ENCODE measurements around the gene CCDC146.
"Not testable (repeated sequence)": the region's sequence is repeated elsewhere in the genome, so short reads cannot be mapped to it uniquely, and the experiment has no call there.

Gene CCDC146

DNA sequence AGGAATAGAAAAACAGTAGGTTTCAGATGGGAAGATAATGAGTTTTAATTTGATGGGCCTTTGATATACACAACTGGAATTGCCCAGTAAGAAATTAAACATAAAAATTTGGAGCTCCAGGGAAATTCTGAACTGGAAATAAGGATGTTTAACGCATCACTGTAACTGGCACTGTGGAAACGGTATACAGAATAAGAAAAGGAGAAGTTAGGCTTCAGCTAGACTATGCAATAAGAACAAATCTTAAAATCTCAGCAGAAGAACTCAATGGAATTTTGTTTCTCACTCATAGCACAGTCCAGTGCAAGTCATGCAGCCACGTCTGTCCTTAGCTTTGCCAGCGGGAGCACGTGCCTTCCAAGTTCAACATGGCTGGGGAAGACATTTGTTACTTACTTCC, 130.1 kb downstream of the CCDC146 start:
- peak; percentile 29 for DNase-seq

DNA sequence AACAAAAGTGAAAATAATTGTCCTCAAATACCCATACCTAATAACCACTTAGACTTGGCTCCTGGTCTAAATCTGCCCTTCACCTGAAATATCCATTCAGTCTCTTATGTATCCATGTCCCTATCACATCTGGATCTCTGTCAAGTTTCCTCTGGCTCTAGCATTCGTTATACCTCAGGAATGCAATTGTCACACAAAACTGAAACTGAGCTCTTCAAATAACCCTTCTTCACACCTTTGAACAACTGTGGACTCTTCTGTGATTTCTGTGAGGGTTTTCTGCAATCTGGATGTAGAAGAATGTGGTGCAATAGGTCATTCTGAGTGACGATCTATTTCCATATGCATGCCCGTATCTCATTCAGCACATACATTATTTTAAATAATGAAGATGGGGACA, 130.7 kb downstream of the CCDC146 start:
- DNase-seq, result no peak

DNA sequence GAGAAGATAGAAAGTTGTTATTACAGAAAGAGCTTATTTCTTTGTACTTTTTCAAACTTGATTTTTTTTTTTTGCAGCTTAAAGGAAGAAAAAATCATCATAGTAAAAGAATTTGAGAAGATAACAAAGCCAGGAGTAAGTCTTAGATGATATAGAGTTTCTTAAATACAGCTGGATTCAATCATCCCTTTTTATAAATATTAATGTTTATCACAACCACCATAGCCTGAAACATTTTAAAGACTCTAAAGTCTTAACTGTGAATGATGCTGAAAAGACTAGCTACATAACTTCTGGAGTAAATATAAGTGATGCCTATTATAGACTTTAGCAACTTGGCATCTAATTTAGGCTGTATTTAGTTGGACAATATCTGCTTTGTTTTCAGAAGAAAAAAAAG, 132.0 kb downstream of the CCDC146 start:
- no peak for DNase-seq

DNA sequence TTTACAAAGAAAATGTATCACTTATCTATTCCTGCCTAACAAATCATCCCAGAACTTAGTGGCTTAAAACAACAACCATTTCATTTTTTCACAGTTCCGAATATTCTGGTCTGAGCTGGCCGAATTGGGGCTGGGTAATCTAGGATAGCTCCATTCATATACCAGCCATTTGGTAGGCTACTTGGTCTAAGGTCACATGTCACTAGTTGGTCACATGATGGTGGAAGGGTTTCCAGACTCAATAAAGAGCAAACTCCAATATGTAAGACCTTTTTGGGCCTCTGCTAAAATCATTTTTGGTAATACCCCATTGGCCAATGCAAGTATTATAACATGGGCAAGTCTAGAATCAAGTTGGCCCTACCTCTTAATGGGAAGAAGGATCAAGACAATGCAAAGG, 132.5 kb downstream of the CCDC146 start:
- DNase-seq, result no peak

DNA sequence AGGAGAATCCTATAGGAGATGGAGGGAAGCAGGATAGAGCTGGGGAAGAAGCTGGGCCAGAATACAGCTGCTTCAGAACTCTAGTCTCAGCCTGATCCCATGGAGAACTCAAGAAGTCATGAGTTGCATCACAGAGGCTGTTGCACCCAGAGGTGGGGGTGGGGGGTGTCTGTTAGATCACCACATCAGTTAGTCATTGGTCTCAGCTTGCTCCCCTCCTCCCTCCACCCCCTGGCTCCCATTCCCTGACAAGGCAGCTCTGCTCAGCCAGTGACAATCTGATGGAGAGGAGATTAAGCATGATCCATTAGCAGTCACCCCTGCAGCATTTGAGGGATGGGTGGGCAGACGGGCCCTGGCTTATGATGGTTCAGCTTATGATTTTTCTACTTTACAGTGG, 135.6 kb downstream of the CCDC146 start:
- peak; percentile 40 for DNase-seq

DNA sequence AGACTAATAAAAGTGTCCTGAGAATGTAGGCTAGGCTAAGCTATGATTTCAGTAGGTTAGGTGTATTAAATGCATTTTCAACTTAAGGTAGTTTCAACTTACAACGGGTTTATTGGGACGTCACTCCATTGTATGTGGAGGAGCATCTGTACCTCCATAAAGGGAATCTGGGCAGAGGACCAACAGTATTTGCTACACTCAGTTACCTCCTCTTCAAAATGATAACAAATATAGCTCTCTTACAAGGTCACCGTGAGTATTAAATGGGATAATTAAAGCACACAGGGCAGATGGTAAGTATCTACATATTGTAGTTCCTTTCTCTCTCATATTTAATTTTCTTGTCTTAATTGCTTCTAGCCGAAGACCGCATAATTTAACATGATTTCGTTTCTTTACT, 136.2 kb downstream of the CCDC146 start:
- no peak for DNase-seq

DNA sequence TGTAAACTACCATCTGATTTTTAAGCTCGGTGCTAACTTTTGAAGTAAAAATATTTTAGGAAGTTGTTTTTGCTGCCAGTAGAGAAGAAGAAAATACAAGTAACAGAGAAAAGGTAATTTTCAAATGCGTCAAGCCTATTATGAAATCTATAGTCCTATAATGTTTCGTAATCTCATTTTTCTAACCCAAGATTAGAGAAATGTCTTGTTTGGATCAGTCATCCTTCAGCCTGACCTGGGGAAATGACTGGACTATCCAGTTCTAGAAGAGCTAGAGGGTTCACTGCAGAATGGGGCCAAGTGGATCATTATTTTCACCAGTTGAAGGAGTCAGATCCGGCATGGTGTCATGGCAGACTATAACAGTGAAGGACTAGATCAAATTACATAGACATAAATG, 139.9 kb downstream of the CCDC146 start:
- no peak for DNase-seq

DNA sequence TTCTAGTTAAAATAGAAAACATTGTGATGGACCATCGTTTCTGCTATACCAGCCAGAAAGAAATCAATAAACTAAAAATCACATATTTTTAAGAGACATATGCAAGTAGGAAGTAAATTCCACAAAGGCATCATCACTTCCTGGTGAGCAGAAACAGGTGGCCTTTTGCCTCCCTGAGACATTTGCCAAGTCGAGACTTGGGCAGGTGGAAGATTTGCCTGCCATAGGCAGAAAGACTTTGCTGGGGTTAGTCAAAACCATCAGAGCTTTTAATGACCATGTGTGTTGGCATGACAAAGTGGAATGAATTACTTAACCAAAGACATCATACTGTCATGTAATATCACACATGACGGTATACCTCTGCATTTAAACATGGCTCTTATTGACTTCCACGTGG, 143.3 kb downstream of the CCDC146 start:
- no peak for DNase-seq

DNA sequence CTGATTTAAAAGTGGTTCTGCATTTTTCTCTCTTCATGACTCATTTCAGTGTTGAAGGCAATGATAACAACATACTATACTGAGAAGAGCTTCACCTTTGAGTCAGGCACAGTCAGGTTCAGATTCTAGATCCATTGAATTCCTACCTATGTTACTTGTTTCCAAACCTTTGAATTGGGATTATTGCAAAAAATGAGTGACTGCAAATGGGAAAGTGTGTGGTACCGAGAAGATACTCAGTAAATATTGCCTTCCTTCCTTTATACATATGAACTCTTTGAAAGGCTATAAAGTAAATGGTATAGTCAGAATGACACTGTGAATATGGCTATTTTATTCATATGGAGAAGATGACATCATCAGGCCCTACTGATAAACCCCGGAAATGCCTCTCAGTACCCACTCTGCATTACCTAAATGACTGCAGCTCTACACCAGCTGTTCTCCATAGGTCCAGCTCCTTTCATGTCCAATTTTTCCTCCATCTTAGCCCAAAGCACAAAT, 143.9 kb downstream of the CCDC146 start:
- no peak for DNase-seq

DNA sequence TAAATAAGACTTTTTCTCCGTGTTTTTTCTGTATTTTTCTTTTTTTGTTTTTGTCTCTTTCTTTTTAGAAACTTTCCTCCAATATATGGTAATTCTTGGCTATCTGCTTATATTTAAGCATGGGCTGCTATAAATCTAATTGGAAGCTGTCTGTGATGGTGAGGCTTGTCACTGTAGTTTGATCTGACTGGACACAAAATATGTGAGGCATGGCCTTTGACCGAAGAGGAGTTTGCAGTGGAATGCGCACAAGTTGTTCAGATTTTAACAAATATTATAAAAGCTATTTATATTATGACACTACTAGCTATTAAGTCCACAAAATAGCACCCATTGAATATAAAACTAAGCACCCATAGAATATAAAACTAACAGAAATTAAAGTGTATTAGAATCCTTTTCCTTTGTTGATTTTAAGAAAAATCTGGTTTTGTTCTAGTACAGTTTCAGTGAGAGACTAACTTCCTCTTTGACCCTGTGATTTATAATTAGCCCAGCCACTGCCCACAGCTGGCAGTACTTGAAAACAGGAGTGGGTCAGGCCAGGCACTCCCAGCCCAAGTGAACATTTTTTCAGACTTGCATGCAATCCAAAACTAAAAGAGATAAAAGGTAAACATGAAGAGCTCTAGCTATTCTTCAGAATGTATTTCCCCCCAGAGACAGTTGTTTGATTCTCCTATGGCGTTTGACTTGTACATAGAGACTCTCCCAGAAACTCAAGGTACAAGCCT, 147.1 kb downstream of the CCDC146 start:
- peak; percentile 40 for DNase-seq

DNA sequence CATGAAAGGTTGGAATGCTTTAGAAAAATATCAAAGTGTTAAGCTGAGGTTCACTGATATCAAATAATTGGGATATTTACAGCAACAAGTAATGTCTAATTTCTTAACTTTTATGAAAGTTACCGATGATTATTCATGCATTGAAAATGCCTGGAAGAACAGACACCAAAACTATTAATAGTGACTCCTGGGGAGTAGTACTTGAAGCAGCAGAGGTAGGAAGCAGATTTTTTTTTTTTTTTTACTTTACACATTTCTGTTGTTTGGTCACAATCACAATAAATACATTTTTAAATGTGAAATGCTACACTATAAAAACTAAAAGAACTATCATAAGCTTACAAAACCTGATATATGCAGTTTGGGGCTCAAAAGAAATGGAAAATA, 147.7 kb downstream of the CCDC146 start:
- DNase-seq, result no peak

DNA sequence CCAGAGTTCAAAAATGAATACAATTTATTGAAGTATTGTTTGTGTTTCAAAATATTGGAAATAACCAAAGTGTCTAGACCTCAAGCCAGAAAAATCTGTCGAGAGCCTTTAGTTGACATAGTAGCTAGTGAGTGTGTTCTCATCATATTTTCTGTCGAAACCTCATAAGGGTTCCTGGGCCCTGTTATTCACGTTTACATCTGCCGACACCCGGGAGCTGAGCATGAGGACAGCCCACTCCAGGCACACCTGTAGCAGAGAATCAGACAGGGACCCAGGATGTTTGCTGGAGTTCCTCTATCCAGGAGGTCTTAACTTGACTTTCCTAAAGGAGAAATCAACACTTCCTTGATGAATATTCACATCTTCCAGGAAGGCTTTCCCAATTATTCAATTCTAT, 149.4 kb downstream of the CCDC146 start:
- no peak for DNase-seq

DNA sequence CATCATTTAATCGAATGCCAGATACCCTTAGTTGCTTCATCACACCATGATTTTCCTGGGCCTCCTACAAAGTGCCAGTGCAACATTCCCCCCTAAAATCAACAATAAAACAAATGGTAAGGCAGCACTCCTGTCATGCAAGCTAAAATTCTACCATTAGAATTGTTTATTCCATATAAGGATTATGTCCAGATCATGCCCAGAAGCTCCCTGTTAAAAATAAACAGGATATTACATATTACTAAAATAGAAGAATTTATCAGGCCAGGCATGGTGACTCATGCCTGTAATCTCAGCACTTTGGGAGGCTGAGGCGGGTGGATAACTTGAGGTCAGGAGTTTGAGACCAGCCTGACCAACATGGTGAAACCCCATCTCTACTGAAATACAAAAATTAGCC, 153.2 kb downstream of the CCDC146 start:
- DNase-seq, result not testable (repeated sequence)

DNA sequence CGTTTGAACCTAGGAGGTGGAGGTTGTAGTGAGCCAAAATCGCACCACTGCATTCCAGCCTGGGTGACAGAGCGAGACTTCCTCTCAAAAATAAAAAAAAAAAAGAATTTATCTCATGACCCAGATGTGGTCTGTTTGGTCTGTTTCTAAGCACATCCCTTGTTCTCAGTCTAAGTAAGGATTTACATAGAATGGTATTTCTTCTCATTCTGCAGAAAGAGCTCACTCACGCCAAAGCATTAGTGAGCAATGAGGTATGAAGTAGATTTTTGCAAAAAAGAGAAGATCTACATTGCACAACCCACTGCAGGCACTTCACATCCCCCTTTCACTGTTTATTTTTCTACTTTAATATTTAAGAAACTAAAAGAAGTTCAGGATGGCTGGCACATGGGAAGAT, 153.7 kb downstream of the CCDC146 start:
- no peak for DNase-seq

DNA sequence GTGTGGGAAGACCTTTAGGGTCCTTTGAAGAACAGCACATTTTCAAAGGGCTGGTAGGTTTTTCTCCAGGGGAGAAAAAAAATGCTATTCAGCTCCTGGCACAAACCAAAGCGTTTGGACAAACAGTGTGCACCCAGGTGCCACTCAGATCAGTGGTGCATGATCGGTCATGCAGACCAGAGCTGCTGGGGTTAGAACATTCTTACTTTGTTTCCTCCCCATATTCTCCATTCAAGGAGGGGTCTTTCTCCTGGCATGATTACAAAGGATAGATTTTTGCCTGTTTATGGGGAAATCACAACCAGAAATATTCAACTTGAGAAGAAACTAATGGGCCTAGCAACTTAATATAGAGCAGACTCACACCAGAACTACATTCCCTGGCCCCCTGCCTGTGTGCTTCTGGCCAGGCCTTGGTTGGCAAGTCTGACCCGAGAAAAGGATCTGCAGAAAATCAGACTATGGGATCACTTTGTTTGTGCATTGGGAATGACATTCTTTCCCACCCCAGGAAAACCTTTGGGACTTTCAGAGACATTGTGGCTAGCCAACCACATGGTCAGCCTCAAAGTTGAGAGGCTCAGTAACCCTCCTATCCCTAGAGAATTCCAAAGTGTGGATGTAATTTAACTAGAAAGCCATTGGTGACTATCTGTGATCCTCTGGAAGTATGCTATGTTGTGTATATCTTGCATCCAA, 159.5 kb downstream of the CCDC146 start:
- DNase-seq, result no peak

DNA sequence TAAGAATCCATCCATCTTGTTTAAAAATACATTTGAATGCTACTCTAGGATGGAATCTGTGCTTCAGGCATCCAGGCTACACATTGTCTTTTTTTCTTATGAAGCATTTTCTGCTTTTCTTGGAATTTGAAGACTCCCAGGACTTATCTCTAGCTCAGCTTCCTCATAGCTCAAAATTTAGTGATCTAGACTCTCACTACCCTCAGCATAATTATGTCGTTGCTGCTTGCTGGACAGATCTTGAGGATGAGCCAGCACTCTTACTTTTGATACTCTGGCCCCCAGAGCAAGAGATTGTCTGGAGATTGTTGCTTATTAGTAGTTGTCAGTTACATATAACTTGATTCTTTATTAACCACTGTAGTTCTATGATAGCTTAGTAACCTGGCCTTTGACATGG, 160.5 kb downstream of the CCDC146 start:
- DNase-seq, result no peak

DNA sequence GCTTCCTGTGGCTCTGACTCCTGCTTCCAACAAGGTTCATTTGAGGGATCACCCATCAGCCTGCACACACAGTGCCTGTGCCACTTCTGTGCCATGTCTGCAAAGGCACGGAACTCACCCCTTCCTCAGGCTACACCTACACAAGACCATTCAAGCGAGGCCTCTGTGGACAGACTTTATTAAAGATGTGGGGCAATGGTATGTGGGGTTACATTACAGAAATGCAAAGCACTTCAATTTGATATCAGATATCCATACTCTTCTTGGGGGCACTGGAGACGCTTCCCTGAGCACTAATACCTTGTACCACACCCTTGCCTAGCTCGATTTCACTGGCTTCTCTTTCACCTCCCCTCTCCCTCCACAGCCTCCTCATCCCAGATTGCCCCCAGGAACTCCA, 161.6 kb downstream of the CCDC146 start:
- DNase-seq, result no peak

DNA sequence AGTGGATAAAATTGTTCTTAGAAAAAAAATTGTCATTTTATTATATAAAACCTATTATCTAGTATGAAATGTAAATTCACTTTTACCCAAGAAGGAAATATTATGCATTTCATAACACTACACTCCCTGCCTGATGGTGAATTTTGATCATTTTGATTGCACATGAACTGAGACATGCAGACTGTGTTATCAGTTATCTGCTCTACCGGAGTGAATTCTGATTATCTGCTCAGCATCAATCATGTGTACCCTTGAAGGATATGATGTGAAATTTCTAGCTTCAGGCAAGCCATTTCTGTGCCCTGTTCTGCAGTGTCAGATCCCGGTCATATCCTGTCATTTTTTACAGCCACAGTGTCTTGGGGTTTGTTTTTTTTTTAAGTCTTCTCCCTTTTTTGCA, 162.2 kb downstream of the CCDC146 start:
- DNase-seq, result no peak

DNA sequence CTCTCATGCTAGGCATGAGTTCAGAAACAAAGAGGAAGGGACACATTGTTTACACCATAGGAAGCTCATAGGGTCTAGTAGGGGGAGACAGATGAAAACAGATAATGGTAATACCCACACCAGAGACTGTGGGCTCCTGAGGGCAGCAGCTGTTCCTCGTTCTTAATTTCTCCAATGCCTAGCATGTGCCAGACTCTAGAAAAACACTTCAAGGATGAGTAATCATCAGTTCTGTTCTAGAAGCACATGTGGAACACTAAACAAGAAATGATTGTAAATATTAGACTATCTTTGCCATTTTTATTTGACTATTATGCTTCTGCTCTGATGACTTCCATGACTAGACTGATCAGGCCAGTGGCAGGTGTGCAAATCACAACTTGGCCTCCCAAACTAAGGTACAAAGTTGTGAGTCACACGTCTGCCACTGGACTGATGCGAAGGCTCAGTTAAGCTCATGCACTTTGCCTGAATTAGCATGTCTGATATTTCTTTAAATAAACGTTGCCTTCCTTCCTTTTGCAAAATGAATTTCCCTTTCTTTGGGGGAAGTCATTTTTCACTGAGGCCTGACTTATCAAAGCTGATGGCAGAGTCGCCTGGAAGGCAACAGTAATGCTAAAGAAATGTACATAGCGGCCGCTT, 166.4 kb downstream of the CCDC146 start:
- DNase-seq, result no peak

DNA sequence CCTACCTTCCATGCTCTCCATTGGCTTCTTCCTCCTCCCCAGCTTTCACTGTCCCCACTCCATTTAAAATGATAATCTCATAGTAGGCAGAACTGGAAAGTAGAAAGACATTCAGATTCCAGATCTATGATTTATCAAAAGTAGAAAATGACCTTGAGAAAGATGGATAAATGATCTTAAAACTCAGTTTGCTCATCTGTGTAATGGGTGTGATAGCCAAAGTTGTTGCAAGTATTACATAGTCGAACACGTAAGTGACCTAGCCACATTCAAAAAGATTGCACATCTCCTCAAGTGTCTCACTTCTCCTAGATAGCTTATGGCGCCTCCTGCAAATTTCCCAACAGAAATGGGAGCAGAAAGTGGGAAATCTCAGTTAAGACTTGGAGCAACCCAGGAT, 167.0 kb downstream of the CCDC146 start:
- DNase-seq, result no peak

DNA sequence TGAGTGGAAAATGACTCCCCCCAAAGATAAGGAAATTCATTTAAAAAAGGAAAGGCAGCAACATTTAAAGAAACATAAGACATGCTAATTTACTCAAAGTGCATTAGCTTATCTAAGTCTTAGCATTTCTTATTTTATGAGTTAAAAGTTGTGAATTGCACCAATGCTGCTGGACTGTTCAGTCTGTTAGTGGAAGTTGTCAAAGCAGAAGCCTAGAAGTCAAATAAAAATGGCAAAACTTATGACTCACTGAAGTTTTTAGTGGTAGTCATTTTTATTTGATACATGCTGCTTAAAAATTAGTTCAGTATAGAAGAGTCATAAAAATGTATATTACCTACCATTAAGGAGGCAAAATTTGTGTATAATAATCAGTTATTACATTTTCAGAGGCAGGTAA, 168.0 kb downstream of the CCDC146 start:
- no peak for DNase-seq

DNA sequence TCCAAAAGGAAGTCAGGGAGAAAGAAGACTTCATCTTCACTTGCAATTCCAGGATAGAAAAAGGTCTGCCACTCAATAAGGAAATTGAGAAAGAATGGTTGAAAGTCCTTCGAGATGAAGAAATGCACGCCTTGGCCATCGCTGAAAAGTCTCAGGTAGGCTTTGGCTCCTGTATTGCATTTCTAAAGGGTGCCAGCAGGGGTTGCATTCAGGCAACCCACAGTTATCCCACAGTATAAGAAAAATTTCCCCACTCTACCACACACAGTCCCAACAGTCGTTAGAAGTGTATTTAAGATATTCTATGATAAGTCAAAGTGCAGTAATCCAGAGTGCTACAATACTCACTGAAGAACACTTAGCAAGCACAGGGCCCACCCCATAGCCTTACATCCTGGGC, 170.6 kb downstream of the CCDC146 start:
- DNase-seq, result no peak

DNA sequence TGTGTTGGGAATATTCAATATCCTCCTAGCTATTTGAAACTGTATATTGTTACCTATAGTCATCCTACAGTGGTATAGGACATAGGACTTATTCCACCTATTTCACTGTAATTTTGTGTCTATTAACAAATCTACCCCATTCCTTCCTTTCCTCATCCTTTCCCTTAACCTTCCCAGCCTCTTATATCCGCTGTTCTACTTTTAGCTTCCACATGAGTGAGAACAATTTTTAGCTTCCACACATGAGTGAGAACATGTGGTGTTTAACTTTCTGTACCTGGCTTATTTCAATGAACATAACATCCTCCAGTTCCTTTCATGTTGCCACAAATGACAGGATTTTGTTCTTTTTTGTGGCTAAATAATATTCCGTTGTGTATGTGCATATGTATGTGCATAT, 173.1 kb downstream of the CCDC146 start:
- no peak for DNase-seq

Data from suppressor macrophage treated with lipopolysaccharide for 4 hours (primary cell).